K562 (cell line): ENCODE measurements around the gene KCNK6. TPM values are rescaled to one million over a fixed set of nuclear protein-coding genes. Genes with fewer than 3 reads are reported as not detected.

Source experiments
- ARID1B ChIP-seq: fragments of 450-650 bp; IDR thresholded peaks from 2 replicates; pipeline ENCODE4 v1.6.1; 2016; ENCODE audit warnings: antibody characterized with exemption, mild to moderate bottlenecking, inconsistent platforms
- ATF2 ChIP-seq: sonication (generic); formaldehyde crosslinking; IDR thresholded peaks from 2 replicates; pipeline ENCODE4 v1.8.1; 2022; ENCODE audit warnings: missing genetic modification reagents
- BRCA1 ChIP-seq, 2 experiments: fragments of 450-650 bp in 1 of 2; sonication (generic) in 1 of 2; formaldehyde crosslinking in 1 of 2; IDR thresholded peaks; 2 replicates each; pipeline versions ENCODE4 v1.5.0 to v1.6.1; 2017 to 2020; ENCODE audit warnings: mild to moderate bottlenecking in 1 of 2, missing genetic modification reagents in 1 of 2
- E2F4 ChIP-seq: sonication (generic); formaldehyde crosslinking; IDR thresholded peaks from 2 replicates; pipeline ENCODE4 v1.8.0; 2022; ENCODE audit warnings: mild to moderate bottlenecking, low read depth, missing genetic modification reagents
- ETV1 ChIP-seq: fragments of 450-650 bp; conservative IDR thresholded peaks from 2 replicates; pipeline ENCODE4 v1.6.1; 2016; ENCODE audit warnings: missing genetic modification characterization, control low read depth, low read depth, missing compliant biosample characterization
- FOXP4 ChIP-seq: sonication (generic); formaldehyde crosslinking; IDR thresholded peaks from 2 replicates; pipeline ENCODE4 v1.8.0; 2022; ENCODE audit warnings: mild to moderate bottlenecking, missing genetic modification reagents, borderline replicate concordance
- MAFK ChIP-seq: IDR thresholded peaks from 2 replicates; pipeline ENCODE4 v1.6.1; 2011; ENCODE audit warnings: low read length, improper control_type of control experiment
- MED1 ChIP-seq: sonication (generic); formaldehyde crosslinking; IDR thresholded peaks from 2 replicates; pipeline ENCODE4 v1.8.1; 2023; ENCODE audit warnings: missing genetic modification reagents, borderline replicate concordance
- PCBP1 ChIP-seq: fragments of 200-400 bp; formaldehyde crosslinking; IDR thresholded peaks from 2 replicates; pipeline ENCODE4 v1.6.1; 2018; ENCODE audit warnings: mild to moderate bottlenecking, low read depth, low read length; ENCODE audit not compliant: poor library complexity, severe bottlenecking
- PCBP2 ChIP-seq: fragments of 200-400 bp; formaldehyde crosslinking; IDR thresholded peaks from 2 replicates; pipeline ENCODE4 v1.6.1; 2018; ENCODE audit warnings: low read length, low read depth, mild to moderate bottlenecking, moderate library complexity; ENCODE audit not compliant: poor library complexity, severe bottlenecking
- POLR3G ChIP-seq: IDR thresholded peaks from 2 replicates; pipeline ENCODE4 v1.6.1; 2011; ENCODE audit not compliant: insufficient read length, insufficient replicate concordance; ENCODE audit errors: extremely low read depth
- RFX7 ChIP-seq: fragments of 250-450 bp; sonication (Bioruptor Pico); IDR thresholded peaks from 2 replicates; pipeline ENCODE4 v1.5.1; 2021; ENCODE audit warnings: mild to moderate bottlenecking
- SMAD3 ChIP-seq: fragments of 450-650 bp; formaldehyde crosslinking; conservative IDR thresholded peaks from 2 replicates; pipeline ENCODE4 v1.4.0; 2020; ENCODE audit warnings: mild to moderate bottlenecking
- SMAD4 ChIP-seq: fragments of 250-450 bp; sonication (Bioruptor Pico); conservative IDR thresholded peaks from 2 replicates; pipeline ENCODE4 v1.8.0; 2021; ENCODE audit warnings: inconsistent platforms, mild to moderate bottlenecking, moderate library complexity
- SRF ChIP-seq, 2 experiments: fragments of 250-450, 450-650 bp in 1 of 2; sonication (Bioruptor Pico) in 1 of 2; sonication (generic) in 1 of 2; formaldehyde crosslinking; IDR thresholded peaks; 2 replicates each; pipeline versions ENCODE4 v1.5.0 to v1.5.1; 2020 to 2022; ENCODE audit warnings: mild to moderate bottlenecking in 1 of 2, missing genetic modification reagents in 1 of 2
- ZBTB49 ChIP-seq: sonication (generic); formaldehyde crosslinking; IDR thresholded peaks from 2 replicates; pipeline ENCODE4 v1.8.0; 2022; ENCODE audit warnings: missing genetic modification reagents, mild to moderate bottlenecking, borderline replicate concordance
- ZEB2 ChIP-seq: fragments of 450-650 bp; IDR thresholded peaks from 2 replicates; pipeline ENCODE4 v1.6.1; 2016
- ZNF589 ChIP-seq: fragments of 200-800 bp; sonication (Bioruptor generic); IDR thresholded peaks from 2 replicates; pipeline ENCODE4 v1.6.1; 2016; ENCODE audit warnings: low read depth, missing genetic modification characterization, missing compliant biosample characterization
- ZNF76 ChIP-seq: fragments of 250-450 bp; sonication (Bioruptor Pico); IDR thresholded peaks from 2 replicates; pipeline ENCODE4 v1.4.0; 2020; ENCODE audit warnings: mild to moderate bottlenecking, moderate library complexity, borderline replicate concordance
- ZSCAN32 ChIP-seq: fragments of 450-650 bp; formaldehyde crosslinking; IDR thresholded peaks from 2 replicates; pipeline ENCODE4 v1.4.0; 2020; ENCODE audit warnings: mild to moderate bottlenecking, moderate library complexity
- polyA plus RNA-seq, 8 experiments: library from polyadenylated mRNA; depleted of rRNA in 4 of 8; stranded (reverse) in 5 of 8; unstranded in 3 of 8; fragments of >200 nt; fragmentation: Nextera tagmentation in 2 of 8; fragmentation: Illumina TruSeq in 1 of 8; extraction: Ambion mirVana in 2 of 8; extraction: Trizol in 1 of 8; gene quantifications; 2 replicates each; pipeline versions ENCODE4 v1.2.1 to v1.2.3, GENCODE V29; 2011 to 2014; ENCODE audit warnings: inconsistent platforms in 1 of 8, missing spikeins in 1 of 8
- total RNA-seq, 7 experiments: library from RNA; depleted of rRNA in 6 of 7; stranded (reverse); fragments of >200 nt in 6 of 7; fragmentation: Illumina TruSeq in 2 of 7; extraction: Trizol in 2 of 7; gene quantifications; 2 replicates each; pipeline versions ENCODE4 v1.2.1 to v1.2.3, GENCODE V29; 2011 to 2021; ENCODE audit warnings: low replicate concordance in 1 of 7

The KCNK6 gene
- total and polyA plus RNA-seq, 9 of the 15 experiments (the other 6 are each of a cell fraction or from before 2014, with no cell fraction given) = 0.05 to 0.42 (median 0.15) TPM

GRCh38 chr19:38317104-38317612 lies 2.5 kb upstream of the KCNK6 start (continued):
- TF ChIP-seq E2F4 (CRISPR knock-in tag) = no peak
- peak; percentile 100 for TF ChIP-seq ARID1B
- TF ChIP-seq SMAD4 = peak; percentile 91
- no peak for TF ChIP-seq SMAD3 (CRISPR knock-in tag)
- TF ChIP-seq ZSCAN32 (CRISPR knock-in tag) = no peak
- no peak for TF ChIP-seq PCBP1
- peak; percentile 100 for TF ChIP-seq ETV1 (tag)
- TF ChIP-seq ZEB2 = peak; percentile 96
- TF ChIP-seq MAFK = peak; percentile 19; the same call in 1 of the 2 replicates
- TF ChIP-seq RFX7 = no peak
- no peak for TF ChIP-seq FOXP4
- no peak for TF ChIP-seq MED1 (CRISPR knock-in tag)
- peak in 1 of 2 experiments; percentile 72; a peak in 2 of 4 replicates for TF ChIP-seq SRF (CRISPR knock-in tag; IDR thresholded peaks at IDR 0.05)
- TF ChIP-seq ATF2 (CRISPR knock-in tag) = no peak
- no peak for TF ChIP-seq BRCA1 (IDR thresholded peaks at IDR 0.05)
- TF ChIP-seq BRCA1 (CRISPR knock-in tag; IDR thresholded peaks at IDR 0.05) = no peak
- TF ChIP-seq ZNF76 (CRISPR knock-in tag) = no peak
- no peak for TF ChIP-seq POLR3G
- peak; percentile 83 for TF ChIP-seq ZNF589 (CRISPR knock-in tag)
- no peak for TF ChIP-seq ZBTB49
- TF ChIP-seq PCBP2 = no peak
